ENCODE measurements around the gene CNTN4.

DNA sequence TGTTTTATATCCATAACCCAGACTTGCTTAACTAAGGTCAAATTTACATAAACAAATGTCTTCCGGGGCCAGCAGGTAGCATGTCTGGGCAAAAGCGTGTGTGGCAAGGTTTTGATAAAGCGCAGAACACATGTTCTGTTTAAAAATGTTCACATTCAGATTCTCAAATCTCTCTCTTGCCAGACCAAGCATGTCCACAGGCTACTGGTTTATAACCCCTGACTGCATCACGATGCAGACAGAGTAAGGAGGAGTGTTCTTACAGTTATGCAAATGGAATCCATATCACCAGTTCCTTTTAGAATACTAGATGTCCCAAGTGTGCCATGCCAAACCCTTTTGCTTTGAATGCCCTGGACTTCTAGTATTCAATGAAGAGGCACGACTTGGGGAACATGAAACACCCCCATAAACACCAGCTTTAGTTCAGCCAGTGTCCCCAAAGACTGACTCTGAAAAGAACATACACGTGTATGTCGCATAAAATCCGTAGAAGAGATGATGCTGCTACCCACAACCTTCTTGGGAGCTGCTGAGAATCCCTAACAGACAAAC lies 412.0 kb downstream of the CNTN4 start:
- TF ChIP-seq PHF8 (conservative IDR thresholded peaks at IDR 0.05; ENCODE audit: low read depth, low read length), result no peak
- TF ChIP-seq SP1 (IDR thresholded peaks at IDR 0.05; ENCODE audit: low read depth, low read length), result no peak
- no peak for TF ChIP-seq TAF7 (optimal IDR thresholded peaks at IDR 0.05; ENCODE audit: borderline replicate concordance, low read depth, low read length)
- TF ChIP-seq CHD2 (IDR thresholded peaks at IDR 0.05; ENCODE audit: low read length), result no peak
- TF ChIP-seq ZNF274 (IDR thresholded peaks at IDR 0.05; ENCODE audit: borderline replicate concordance, extremely low read depth, low read length), result no peak
